ENCODE measurements around the gene TUBA8.
"Not testable (repeated sequence)": the region's sequence is repeated elsewhere in the genome, so short reads cannot be mapped to it uniquely, and the experiment has no call there.

Gene TUBA8

GRCh38 chr22:18106550-18107341, 3.9 kb upstream of the TUBA8 start:
- DNase-seq = not testable (repeated sequence)

- DNase-seq = no peak
Observed at GRCh38 chr22:18108187-18108586, 2.4 kb upstream of the TUBA8 start.

GRCh38 chr22:18109410-18110193, 1.0 kb upstream of the TUBA8 start:
- no peak for DNase-seq

- DNase-seq = no peak
Observed at GRCh38 chr22:18110954-18111758, 547 bp downstream of the TUBA8 start.

GRCh38 chr22:18111759-18112330, 1.2 kb downstream of the TUBA8 start:
- no peak for DNase-seq

GRCh38 chr22:18112440-18112839, 1.8 kb downstream of the TUBA8 start:
- no peak for DNase-seq

GRCh38 chr22:18113680-18114394, 3.2 kb downstream of the TUBA8 start:
- DNase-seq = no peak

GRCh38 chr22:18114495-18114894, 3.9 kb downstream of the TUBA8 start:
- no peak for DNase-seq

- no peak for DNase-seq
Observed at GRCh38 chr22:18114976-18115652, 4.5 kb downstream of the TUBA8 start.

GRCh38 chr22:18115906-18116371, 5.3 kb downstream of the TUBA8 start:
- DNase-seq = no peak

- no peak for DNase-seq
Observed at GRCh38 chr22:18116634-18117033, 6.0 kb downstream of the TUBA8 start.

GRCh38 chr22:18118345-18118915, 7.8 kb downstream of the TUBA8 start:
- no peak for DNase-seq

GRCh38 chr22:18119409-18120110, 9.0 kb downstream of the TUBA8 start:
- DNase-seq = no peak

- no peak for DNase-seq
Observed at GRCh38 chr22:18120857-18121256, 10.2 kb downstream of the TUBA8 start.

- DNase-seq = no peak
Observed at GRCh38 chr22:18121506-18121905, 10.9 kb downstream of the TUBA8 start.

- no peak for DNase-seq
Observed at GRCh38 chr22:18121954-18122554, 11.4 kb downstream of the TUBA8 start.

GRCh38 chr22:18123476-18124025, 12.9 kb downstream of the TUBA8 start:
- DNase-seq = not testable (repeated sequence)

GRCh38 chr22:18126606-18127005, 16.0 kb downstream of the TUBA8 start:
- no peak for DNase-seq

- DNase-seq = no peak
Observed at GRCh38 chr22:18130018-18130417, 19.4 kb downstream of the TUBA8 start.
